ENCODE data around the gene ATRX. TPM values are rescaled to one million over a fixed set of nuclear protein-coding genes. Genes with fewer than 3 reads are reported as not detected.
"Not testable (repeated sequence)": the region's sequence is repeated elsewhere in the genome, so short reads cannot be mapped to it uniquely, and the experiment has no call there.

ATRX gene
- total and polyA plus RNA-seq, 2 donors (not counting 3 experiments of a cell fraction or from before 2014, with no cell fraction given) = 23.5 to 101 TPM

- CTCF ChIA-PET = interaction anchor here (0.8 kb wide), 1 partner anchor 25 kb away, joined by 3 read pairs; no protein-coding TSS in a partner anchor
- no peak for TF ChIP-seq GATA2 (IDR thresholded peaks at IDR 0.05; ENCODE audit: insufficient read depth, insufficient read length, low read depth, low read length)
- Histone ChIP-seq H3K27me3 (ENCODE audit: control insufficient read depth in 2 of 2, insufficient read depth in 2 of 2, low read length in 2 of 2) (no peaks in the 10 kb centered on the region), H3K36me3 (ENCODE audit: control insufficient read depth in 2 of 2, extremely low read depth in 1 of 2, insufficient read depth in 2 of 2, low read length in 2 of 2) (no peaks in the 10 kb centered on the region), H3K4me1 (ENCODE audit: control insufficient read depth, extremely low read depth, insufficient read depth, low read length) (no peaks in the 10 kb centered on the region), H3K4me3 (replicated peaks in 1 of 3; ENCODE audit: insufficient read depth in 1 of 3, low read depth in 1 of 3, low read length in 3 of 3) (no peak overlapping the region), H3K9ac (replicated peaks; ENCODE audit: extremely low read depth, insufficient read depth, low read length) (no peak overlapping the region), H3K79me2 (ENCODE audit: control insufficient read depth, insufficient read depth, low read length) (peaks cover 3% of the 10 kb centered on the region), H3K9me1 (replicated peaks; ENCODE audit: control insufficient read depth, extremely low read depth, insufficient read depth, low read length) (no peaks in the 10 kb centered on the region), H3K9me3 (replicated peaks; ENCODE audit: control insufficient read depth, insufficient read depth, low read length) (no peaks in the 10 kb centered on the region), H3K4me2 (ENCODE audit: insufficient read depth, low read length) (no peak overlapping the region), H4K20me1 (replicated peaks; ENCODE audit: control insufficient read depth, extremely low read depth, insufficient read depth, low read length) (no peaks in the 10 kb centered on the region), H3K27ac (ENCODE audit: insufficient read depth, low read depth, low read length) (no peak overlapping the region), H2AFZ (ENCODE audit: low read depth, low read length) (no peak overlapping the region)
- BruUV-seq (replicated peaks) = no TSS peak
- FAIRE-seq (peak; percentile 8), DNase-seq (ENCODE audit: low read depth, low spot score) (no peak)
- intact Hi-C loops (cut with micrococcal nuclease) = no loop called here
- dilution Hi-C loops (cut with MboI; ENCODE audit: extremely low pct_ligation_motif_present, low sequenced_read_pairs) = no loop called here
- POLR2A ChIA-PET = no interaction called here
These were observed 163.3 kb downstream of the ATRX start for GRCh38 chrX:77622672-77623071.

GRCh38 chrX:77622233-77622632 lies 163.8 kb downstream of the ATRX start:
- TF ChIP-seq GATA2 (IDR thresholded peaks at IDR 0.05; ENCODE audit: insufficient read depth, insufficient read length, low read depth, low read length) (no peak), EZH2 (IDR thresholded peaks at IDR 0.05; ENCODE audit: borderline replicate concordance, low read depth, low read length, severe bottlenecking) (no peak), MAX (IDR thresholded peaks at IDR 0.05; ENCODE audit: insufficient read depth, insufficient read length) (no peak), MYC (IDR thresholded peaks at IDR 0.05; ENCODE audit: low read depth, low read length) (no peak), FOS (IDR thresholded peaks at IDR 0.05; ENCODE audit: borderline replicate concordance, insufficient read depth, low read length) (no peak), CTCF (IDR thresholded peaks at IDR 0.05; ENCODE audit: extremely low read depth in 1 of 2, insufficient read depth in 1 of 2, low read depth in 1 of 2, low read length in 2 of 2) (no peak), JUN (IDR thresholded peaks at IDR 0.05; ENCODE audit: borderline replicate concordance, insufficient read depth, insufficient read length, low read depth) (no peak), POLR2A (IDR thresholded peaks at IDR 0.05; ENCODE audit: low read depth, low read length) (no peak), POLR2AphosphoS5 (IDR thresholded peaks at IDR 0.05; ENCODE audit: insufficient read depth, low read depth, low read length) (no peak)
- ChIA-PET POLR2A (no interaction called here), CTCF (no interaction called here)
- H3K79me2 ChIP-seq (ENCODE audit: control insufficient read depth, insufficient read depth, low read length) = peaks cover 3% of the 10 kb centered on the region
- no peaks in the 10 kb centered on the region for H3K9me3 ChIP-seq (replicated peaks; ENCODE audit: control insufficient read depth, insufficient read depth, low read length)
- DNase-seq (ENCODE audit: low read depth, low spot score) (no peak), FAIRE-seq (no peak)
- no peak overlapping the region for H2AFZ ChIP-seq (ENCODE audit: low read depth, low read length)
- dilution Hi-C loops (cut with MboI; ENCODE audit: extremely low pct_ligation_motif_present, low sequenced_read_pairs) (no loop called here), intact Hi-C loops (cut with micrococcal nuclease) (no loop called here)
- H3K9me1 ChIP-seq (replicated peaks; ENCODE audit: control insufficient read depth, extremely low read depth, insufficient read depth, low read length) = no peaks in the 10 kb centered on the region
- no peak overlapping the region for H3K27ac ChIP-seq (ENCODE audit: insufficient read depth, low read depth, low read length)
- H3K36me3 ChIP-seq (ENCODE audit: control insufficient read depth in 2 of 2, extremely low read depth in 1 of 2, insufficient read depth in 2 of 2, low read length in 2 of 2) = no peaks in the 10 kb centered on the region
- H3K9ac ChIP-seq (replicated peaks; ENCODE audit: extremely low read depth, insufficient read depth, low read length) = no peak overlapping the region
- H3K4me1 ChIP-seq (ENCODE audit: control insufficient read depth, extremely low read depth, insufficient read depth, low read length) = no peaks in the 10 kb centered on the region
- H4K20me1 ChIP-seq (replicated peaks; ENCODE audit: control insufficient read depth, extremely low read depth, insufficient read depth, low read length) = no peaks in the 10 kb centered on the region
- BruUV-seq (replicated peaks) = no TSS peak
- no peak overlapping the region for H3K4me2 ChIP-seq (ENCODE audit: insufficient read depth, low read length)
- no peak overlapping the region for H3K4me3 ChIP-seq (replicated peaks in 1 of 3; ENCODE audit: insufficient read depth in 1 of 3, low read depth in 1 of 3, low read length in 3 of 3)
- no peaks in the 10 kb centered on the region for H3K27me3 ChIP-seq (ENCODE audit: control insufficient read depth in 2 of 2, insufficient read depth in 2 of 2, low read length in 2 of 2)

GRCh38 chrX:77621453-77621852 lies 164.6 kb downstream of the ATRX start:
- H3K4me1 ChIP-seq (ENCODE audit: control insufficient read depth, extremely low read depth, insufficient read depth, low read length); H3K36me3 ChIP-seq (ENCODE audit: control insufficient read depth in 2 of 2, extremely low read depth in 1 of 2, insufficient read depth in 2 of 2, low read length in 2 of 2); H3K9me3 ChIP-seq (replicated peaks; ENCODE audit: control insufficient read depth, insufficient read depth, low read length); H3K9ac ChIP-seq (replicated peaks; ENCODE audit: extremely low read depth, insufficient read depth, low read length); POLR2A ChIA-PET; H3K9me1 ChIP-seq (replicated peaks; ENCODE audit: control insufficient read depth, extremely low read depth, insufficient read depth, low read length); intact Hi-C loops (cut with micrococcal nuclease); dilution Hi-C loops (cut with MboI; ENCODE audit: extremely low pct_ligation_motif_present, low sequenced_read_pairs); BruUV-seq (replicated peaks); CTCF ChIA-PET; H2AFZ ChIP-seq (ENCODE audit: low read depth, low read length); H4K20me1 ChIP-seq (replicated peaks; ENCODE audit: control insufficient read depth, extremely low read depth, insufficient read depth, low read length); FAIRE-seq; H3K4me3 ChIP-seq (replicated peaks in 1 of 3; ENCODE audit: insufficient read depth in 1 of 3, low read depth in 1 of 3, low read length in 3 of 3); H3K79me2 ChIP-seq (ENCODE audit: control insufficient read depth, insufficient read depth, low read length); H3K27me3 ChIP-seq (ENCODE audit: control insufficient read depth in 2 of 2, insufficient read depth in 2 of 2, low read length in 2 of 2); H3K27ac ChIP-seq (ENCODE audit: insufficient read depth, low read depth, low read length); DNase-seq (ENCODE audit: low read depth, low spot score); H3K4me2 ChIP-seq (ENCODE audit: insufficient read depth, low read length): not testable (repeated sequence)
